GM21825 (cell line): ENCODE results near the gene P2RX5.
A peak's percentile ranks its signal among the peaks of the same experiment; 100 is the strongest.
"Not testable (repeated sequence)": the region's sequence is repeated elsewhere in the genome, so short reads cannot be mapped to it uniquely, and the experiment has no call there.

Source experiments
- ATAC-seq: cut with Tn5 transposase; IDR thresholded peaks from one replicate; pipeline ENCODE4 v1.9.1; 2021; ENCODE audit warnings: mild to moderate bottlenecking, moderate library complexity; ENCODE audit not compliant: unreplicated experiment

P2RX5 gene

GRCh38 chr17:3695723-3696411 lies at the start of gene P2RX5:
Gene P2RX5, minus strand, starts transcription at chr17:3696155. Its CDS starts 150 bp downstream, at chr17:3696005.
- ATAC-seq = no peak

GRCh38 chr17:3745071-3745470 lies 49.1 kb upstream of the P2RX5 start:
- no peak for ATAC-seq

- no peak for ATAC-seq
Measured at GRCh38 chr17:3744014-3744413, 48.1 kb upstream of the P2RX5 start.

GRCh38 chr17:3740611-3741073 lies 44.7 kb upstream of the P2RX5 start:
- no peak for ATAC-seq

GRCh38 chr17:3739422-3740124 lies 43.6 kb upstream of the P2RX5 start:
- no peak for ATAC-seq

- no peak for ATAC-seq
Measured at GRCh38 chr17:3738562-3739295, 42.8 kb upstream of the P2RX5 start.

- ATAC-seq = no peak
Measured at GRCh38 chr17:3735515-3735914, 39.6 kb upstream of the P2RX5 start.

- ATAC-seq = not testable (repeated sequence)
Measured at GRCh38 chr17:3734911-3735276, 38.9 kb upstream of the P2RX5 start.

GRCh38 chr17:3732210-3732621 lies 36.3 kb upstream of the P2RX5 start:
- ATAC-seq = no peak

GRCh38 chr17:3730881-3731429 lies 35.0 kb upstream of the P2RX5 start:
- no peak for ATAC-seq

- ATAC-seq = no peak
Measured at GRCh38 chr17:3729881-3730280, 33.9 kb upstream of the P2RX5 start.

- not testable (repeated sequence) for ATAC-seq
Measured at GRCh38 chr17:3728099-3728498, 32.1 kb upstream of the P2RX5 start.

- ATAC-seq = no peak
Measured at GRCh38 chr17:3727041-3727440, 31.1 kb upstream of the P2RX5 start.

GRCh38 chr17:3724378-3725077 lies 28.6 kb upstream of the P2RX5 start:
- ATAC-seq = no peak

GRCh38 chr17:3723556-3724377 lies 27.8 kb upstream of the P2RX5 start, which contains the start of gene HASPIN:
Gene HASPIN, plus strand, starts transcription at chr17:3723903. Its CDS starts 33 bp downstream, at chr17:3723936.
- peak; percentile 79 for ATAC-seq

- ATAC-seq = no peak
Measured at GRCh38 chr17:3723188-3723555, 27.2 kb upstream of the P2RX5 start.

- ATAC-seq = no peak
Measured at GRCh38 chr17:3722716-3723115, 26.8 kb upstream of the P2RX5 start.

- ATAC-seq = no peak
Measured at GRCh38 chr17:3719265-3719664, 23.3 kb upstream of the P2RX5 start.

- no peak for ATAC-seq
Measured at GRCh38 chr17:3718201-3718600, 22.2 kb upstream of the P2RX5 start.

GRCh38 chr17:3715296-3715695 lies 19.3 kb upstream of the P2RX5 start:
- ATAC-seq = no peak
